ENCODE data around the gene CSTA.

CSTA gene

GRCh38 chr3:122324871-122325323, at the start of gene CSTA:
Gene CSTA, plus strand, starts transcription at chr3:122325248. Its CDS starts 45 bp downstream, at chr3:122325293.
- Histone ChIP-seq H3K27me3 (no peaks in the 10 kb centered on the region), H3K4me2 (no peak within 1 kb of the TSS), H3K9ac (no peak within 1 kb of the TSS), H3K9me3 (replicated peaks in 1 of 11) (peaks cover 0 to 12% (median 6%) of the 10 kb centered on the region in 11 experiments; a peak in 10 of 22 replicates), H3K27ac (no peak within 1 kb of the TSS), H4K20me1 (no peaks in the 10 kb centered on the region), H3K36me3 (no peaks in the 10 kb centered on the region), H3K4me3 (no peak within 1 kb of the TSS), H3K4me1 (no peaks in the 10 kb centered on the region)
- TF ChIP-seq Cebpa-rat (IDR thresholded peaks at IDR 0.05), result no peak

GRCh38 chr3:122281891-122282290, 43.2 kb upstream of the CSTA start:
- no peak overlapping the region for H3K4me2 ChIP-seq
- H3K4me3 ChIP-seq, result no peak overlapping the region
- no peak for TF ChIP-seq Cebpa-rat (IDR thresholded peaks at IDR 0.05)
- no peaks in the 10 kb centered on the region for H4K20me1 ChIP-seq
- no peaks in the 10 kb centered on the region for H3K36me3 ChIP-seq
- H3K9ac ChIP-seq, result no peak overlapping the region
- no peaks in the 10 kb centered on the region for H3K27me3 ChIP-seq
- no peak overlapping the region for H3K27ac ChIP-seq
- H3K4me1 ChIP-seq, result peaks cover 0 to 5% (median 3%) of the 10 kb centered on the region in 10 experiments; a peak in 11 of 20 replicates
- peaks cover 0 to 8% (median 0%) of the 10 kb centered on the region in 11 experiments; a peak in 4 of 22 replicates for H3K9me3 ChIP-seq (replicated peaks in 1 of 11)

- peaks cover 0 to 8% (median 0%) of the 10 kb centered on the region in 11 experiments; a peak in 4 of 22 replicates for H3K9me3 ChIP-seq (replicated peaks in 1 of 11)
- H3K36me3 ChIP-seq, result no peaks in the 10 kb centered on the region
- no peak overlapping the region for H3K4me2 ChIP-seq
- H3K27me3 ChIP-seq, result no peaks in the 10 kb centered on the region
- peaks cover 0 to 20% (median 15%) of the 10 kb centered on the region in 10 experiments; a peak in 13 of 20 replicates for H3K4me1 ChIP-seq
- H3K9ac ChIP-seq, result no peak overlapping the region
- no peaks in the 10 kb centered on the region for H4K20me1 ChIP-seq
- H3K4me3 ChIP-seq, result no peak overlapping the region
- no peak overlapping the region for H3K27ac ChIP-seq
- TF ChIP-seq Cebpa-rat (IDR thresholded peaks at IDR 0.05), result no peak
Measured at GRCh38 chr3:122283796-122284445, 41.1 kb upstream of the CSTA start.

GRCh38 chr3:122284486-122284885, 40.6 kb upstream of the CSTA start:
- no peak overlapping the region for H3K4me2 ChIP-seq
- H4K20me1 ChIP-seq, result no peaks in the 10 kb centered on the region
- no peak overlapping the region for H3K27ac ChIP-seq
- H3K9me3 ChIP-seq (replicated peaks in 1 of 11), result peaks cover 0 to 8% (median 0%) of the 10 kb centered on the region in 11 experiments; a peak in 4 of 22 replicates
- H3K4me1 ChIP-seq, result peaks cover 0 to 21% (median 15%) of the 10 kb centered on the region in 10 experiments; a peak in 13 of 20 replicates
- no peak overlapping the region for H3K9ac ChIP-seq
- TF ChIP-seq Cebpa-rat (IDR thresholded peaks at IDR 0.05), result no peak
- H3K4me3 ChIP-seq, result no peak overlapping the region
- no peaks in the 10 kb centered on the region for H3K36me3 ChIP-seq
- no peaks in the 10 kb centered on the region for H3K27me3 ChIP-seq

GRCh38 chr3:122294359-122294758, 30.7 kb upstream of the CSTA start:
- Histone ChIP-seq H3K4me2 (peak overlapping the region in 10 of 11 experiments; percentile 50 to 77 (median 66); a peak in 19 of 22 replicates), H4K20me1 (no peaks in the 10 kb centered on the region), H3K27me3 (no peaks in the 10 kb centered on the region), H3K36me3 (0 out of 22 replicates have a peak, but pooled peaks cover 0 to 3% (median 0%) of the 10 kb centered on the region in 11 experiments), H3K9ac (no peak overlapping the region), H3K4me1 (peaks cover 27 to 49% (median 35%) of the 10 kb centered on the region in 10 experiments), H3K9me3 (replicated peaks in 1 of 11) (peaks cover 0 to 6% (median 0%) of the 10 kb centered on the region in 11 experiments; a peak in 3 of 22 replicates), H3K27ac (peak overlapping the region in 6 of 11 experiments; percentile 15 to 69 (median 29); a peak in 7 of 22 replicates), H3K4me3 (no peak overlapping the region)
- no peak for TF ChIP-seq Cebpa-rat (IDR thresholded peaks at IDR 0.05)

GRCh38 chr3:122295266-122296062, 29.6 kb upstream of the CSTA start:
- Histone ChIP-seq H4K20me1 (no peaks in the 10 kb centered on the region), H3K4me3 (no peak overlapping the region), H3K4me2 (peak overlapping the region; percentile 50 to 77 (median 66)), H3K27ac (peak overlapping the region in 8 of 11 experiments; percentile 15 to 69 (median 34); a peak in 14 of 22 replicates), H3K9ac (peak overlapping the region in 2 of 11 experiments; percentile 7 to 40; a peak in 2 of 22 replicates), H3K9me3 (replicated peaks in 1 of 11) (peaks cover 0 to 11% (median 5%) of the 10 kb centered on the region in 11 experiments; a peak in 6 of 22 replicates), H3K27me3 (no peaks in the 10 kb centered on the region), H3K36me3 (0 out of 22 replicates have a peak, but pooled peaks cover 0 to 3% (median 0%) of the 10 kb centered on the region in 11 experiments), H3K4me1 (peaks cover 27 to 41% (median 32%) of the 10 kb centered on the region in 10 experiments)
- peak in 3 of 11 experiments; percentile 6 to 41 (median 12); a peak in 1 of 22 replicates for TF ChIP-seq Cebpa-rat (IDR thresholded peaks at IDR 0.05)

GRCh38 chr3:122298239-122298638, 26.8 kb upstream of the CSTA start:
- no peak overlapping the region for H3K27ac ChIP-seq
- H3K4me3 ChIP-seq, result no peak overlapping the region
- H3K36me3 ChIP-seq, result 0 out of 22 replicates have a peak, but pooled peaks cover 0 to 3% (median 0%) of the 10 kb centered on the region in 11 experiments
- H3K4me1 ChIP-seq, result peaks cover 30 to 49% (median 36%) of the 10 kb centered on the region in 10 experiments
- H3K27me3 ChIP-seq, result no peaks in the 10 kb centered on the region
- peak overlapping the region in 8 of 11 experiments; percentile 3 to 56 (median 34); a peak in 12 of 22 replicates for H3K4me2 ChIP-seq
- H4K20me1 ChIP-seq, result no peaks in the 10 kb centered on the region
- no peak for TF ChIP-seq Cebpa-rat (IDR thresholded peaks at IDR 0.05)
- peaks cover 0 to 9% (median 4%) of the 10 kb centered on the region in 11 experiments; a peak in 5 of 22 replicates for H3K9me3 ChIP-seq (replicated peaks in 1 of 11)
- H3K9ac ChIP-seq, result no peak overlapping the region

- no peak for TF ChIP-seq Cebpa-rat (IDR thresholded peaks at IDR 0.05)
- Histone ChIP-seq H3K36me3 (0 out of 22 replicates have a peak, but pooled peaks cover 0 to 3% (median 0%) of the 10 kb centered on the region in 11 experiments), H4K20me1 (no peaks in the 10 kb centered on the region), H3K9me3 (replicated peaks in 1 of 11) (peaks cover 0 to 9% (median 4%) of the 10 kb centered on the region in 11 experiments; a peak in 5 of 22 replicates), H3K9ac (no peak overlapping the region), H3K27ac (no peak overlapping the region), H3K4me2 (no peak overlapping the region; a peak in 1 of 22 replicates), H3K4me3 (no peak overlapping the region), H3K4me1 (peaks cover 23 to 46% (median 34%) of the 10 kb centered on the region in 10 experiments), H3K27me3 (no peaks in the 10 kb centered on the region)
Measured at GRCh38 chr3:122299215-122299614, 25.8 kb upstream of the CSTA start.

Data from BLaER1 treated with 17β-estradiol and CSF1 and Interleukin-3, amounts not matched to agents 10 nM and 100 nM (cell line).